C4-2B (cell line): ENCODE measurements around the gene ADAMTS18.

ENCODE experiments used
- ZFX ChIP-seq: fragments of 450-650 bp; IDR thresholded peaks from 2 replicates; pipeline ENCODE4 v1.6.1; 2017
- TF ChIP-seq, protein P1 (sequence below): fragments of 450-650 bp; conservative IDR thresholded peaks from 2 replicates; pipeline ENCODE4 v1.5.1; 2017; ENCODE audit warnings: mild to moderate bottlenecking

DNA sequence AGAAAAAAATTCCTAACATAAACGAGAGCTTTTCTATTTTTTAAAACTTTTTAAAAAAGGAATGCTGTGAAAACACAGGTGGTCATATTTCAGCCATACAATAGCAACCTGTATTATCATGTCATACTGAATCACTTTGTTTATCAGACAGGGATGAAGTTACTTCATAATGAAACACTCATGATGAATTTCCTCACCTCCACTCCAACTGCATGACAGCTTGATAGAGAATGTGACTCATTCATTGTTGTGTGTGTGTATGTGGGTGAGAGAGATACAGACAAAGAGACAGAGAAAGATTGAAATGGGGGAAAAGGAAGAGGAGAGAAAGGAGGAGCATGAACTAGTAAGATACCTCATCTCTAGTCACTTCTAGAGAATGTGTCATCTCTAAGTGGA is 126.7 kb downstream of the ADAMTS18 start:
- TF ChIP-seq, protein P1, sequence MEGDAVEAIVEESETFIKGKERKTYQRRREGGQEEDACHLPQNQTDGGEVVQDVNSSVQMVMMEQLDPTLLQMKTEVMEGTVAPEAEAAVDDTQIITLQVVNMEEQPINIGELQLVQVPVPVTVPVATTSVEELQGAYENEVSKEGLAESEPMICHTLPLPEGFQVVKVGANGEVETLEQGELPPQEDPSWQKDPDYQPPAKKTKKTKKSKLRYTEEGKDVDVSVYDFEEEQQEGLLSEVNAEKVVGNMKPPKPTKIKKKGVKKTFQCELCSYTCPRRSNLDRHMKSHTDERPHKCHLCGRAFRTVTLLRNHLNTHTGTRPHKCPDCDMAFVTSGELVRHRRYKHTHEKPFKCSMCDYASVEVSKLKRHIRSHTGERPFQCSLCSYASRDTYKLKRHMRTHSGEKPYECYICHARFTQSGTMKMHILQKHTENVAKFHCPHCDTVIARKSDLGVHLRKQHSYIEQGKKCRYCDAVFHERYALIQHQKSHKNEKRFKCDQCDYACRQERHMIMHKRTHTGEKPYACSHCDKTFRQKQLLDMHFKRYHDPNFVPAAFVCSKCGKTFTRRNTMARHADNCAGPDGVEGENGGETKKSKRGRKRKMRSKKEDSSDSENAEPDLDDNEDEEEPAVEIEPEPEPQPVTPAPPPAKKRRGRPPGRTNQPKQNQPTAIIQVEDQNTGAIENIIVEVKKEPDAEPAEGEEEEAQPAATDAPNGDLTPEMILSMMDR, result no peak
- TF ChIP-seq ZFX, result no peak
